Astrocyte (in vitro differentiated cells and primary cell): ENCODE measurements around the gene OR14I1.

ENCODE experiments used
- EZH2 ChIP-seq: IDR thresholded peaks from 2 replicates; pipeline ENCODE4 v1.6.1; 2012; ENCODE audit warnings: mild to moderate bottlenecking, low read length, inconsistent platforms; ENCODE audit not compliant: insufficient read depth
- TF ChIP-seq, protein P1 (sequence below): IDR thresholded peaks from 2 replicates; pipeline ENCODE4 v1.5.1; 2011; ENCODE audit warnings: low read depth, mild to moderate bottlenecking, inconsistent platforms, low read length, moderate library complexity; ENCODE audit not compliant: insufficient read depth

DNA sequence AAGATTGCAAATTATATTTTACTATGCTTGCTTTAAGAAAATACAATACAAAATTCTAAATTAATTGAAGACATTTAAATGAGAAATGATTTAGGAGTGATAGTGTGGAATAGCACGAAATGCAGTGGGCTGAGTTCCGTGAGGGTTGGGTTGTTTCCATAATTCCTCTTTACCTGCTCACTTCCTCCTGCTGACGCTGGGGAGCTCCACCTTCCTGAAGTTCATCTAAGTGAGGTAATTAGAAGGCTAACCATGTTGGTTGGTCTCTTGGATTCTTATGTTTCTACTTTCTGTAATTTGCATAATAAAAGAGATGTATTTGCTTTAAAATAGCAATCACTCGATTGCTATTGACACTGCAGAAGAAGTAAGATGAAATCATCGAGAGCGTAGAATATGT is 4.7 kb downstream of the OR14I1 start:
- TF ChIP-seq, protein P1, sequence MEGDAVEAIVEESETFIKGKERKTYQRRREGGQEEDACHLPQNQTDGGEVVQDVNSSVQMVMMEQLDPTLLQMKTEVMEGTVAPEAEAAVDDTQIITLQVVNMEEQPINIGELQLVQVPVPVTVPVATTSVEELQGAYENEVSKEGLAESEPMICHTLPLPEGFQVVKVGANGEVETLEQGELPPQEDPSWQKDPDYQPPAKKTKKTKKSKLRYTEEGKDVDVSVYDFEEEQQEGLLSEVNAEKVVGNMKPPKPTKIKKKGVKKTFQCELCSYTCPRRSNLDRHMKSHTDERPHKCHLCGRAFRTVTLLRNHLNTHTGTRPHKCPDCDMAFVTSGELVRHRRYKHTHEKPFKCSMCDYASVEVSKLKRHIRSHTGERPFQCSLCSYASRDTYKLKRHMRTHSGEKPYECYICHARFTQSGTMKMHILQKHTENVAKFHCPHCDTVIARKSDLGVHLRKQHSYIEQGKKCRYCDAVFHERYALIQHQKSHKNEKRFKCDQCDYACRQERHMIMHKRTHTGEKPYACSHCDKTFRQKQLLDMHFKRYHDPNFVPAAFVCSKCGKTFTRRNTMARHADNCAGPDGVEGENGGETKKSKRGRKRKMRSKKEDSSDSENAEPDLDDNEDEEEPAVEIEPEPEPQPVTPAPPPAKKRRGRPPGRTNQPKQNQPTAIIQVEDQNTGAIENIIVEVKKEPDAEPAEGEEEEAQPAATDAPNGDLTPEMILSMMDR, result no peak
- TF ChIP-seq EZH2, result no peak
